Activated B cell treated with CpG ODN at 0.5 μM for 24 hours (primary cell): ENCODE data around the gene VARS1. TPM values are rescaled to one million over a fixed set of nuclear protein-coding genes. Genes with fewer than 3 reads are reported as not detected.

Experiments
- ATAC-seq: fragments of 200-7000 bp; cut with Tn5 transposase; one replicate; pipeline ENCODE4 v1.10.0; 2021; ENCODE audit warnings: low read depth, mild to moderate bottlenecking, moderate library complexity
- CTCF ChIA-PET: fragments of 350-600 bp; sonication (Branson Sonifier 250); formaldehyde crosslinking; loops from one replicate; lab custom pipeline; 2021; ENCODE audit warnings: antibody characterized with exemption; lab: Charles Lee
- POLR2A ChIA-PET: fragments of 350-600 bp; sonication (Branson Sonifier 250); formaldehyde crosslinking; loops from one replicate; lab custom pipeline; 2021; ENCODE audit warnings: antibody characterized with exemption; lab: Charles Lee
- DNase-seq: peaks from one replicate; pipeline ENCODE4 v3.0.0; 2022
- H3K27ac Mint-ChIP-seq: one replicate; pipeline ENCODE4 v1.8.0; 2020; ENCODE audit warnings: mixed read lengths
- H3K27me3 Mint-ChIP-seq: one replicate; pipeline ENCODE4 v1.8.0; 2021; ENCODE audit warnings: mixed read lengths
- H3K36me3 Mint-ChIP-seq: one replicate; pipeline ENCODE4 v1.8.0; 2021; ENCODE audit warnings: low read depth, mixed read lengths
- H3K4me1 Mint-ChIP-seq: one replicate; pipeline ENCODE4 v1.8.0; 2021; ENCODE audit warnings: mixed read lengths
- H3K4me3 Mint-ChIP-seq: one replicate; pipeline ENCODE4 v1.8.0; 2020; ENCODE audit warnings: mild to moderate bottlenecking, mixed read lengths
- H3K9me3 Mint-ChIP-seq: one replicate; pipeline ENCODE4 v1.8.0; 2020; ENCODE audit warnings: mixed read lengths
- intact Hi-C: fragments of 100-400 bp; cut with micrococcal nuclease; formaldehyde crosslinking; loops from one replicate; pipeline ENCODE4 v1.15.1; 2024
- total RNA-seq: library from RNA; stranded (reverse); gene quantifications from 2 replicates; pipeline ENCODE4 v1.2.3, GENCODE V29; 2022
- TF ChIP-seq, protein P1 (sequence below): fragments of 200-600 bp; IDR thresholded peaks from one replicate; pipeline ENCODE4 v1.8.0; 2022; ENCODE audit warnings: antibody characterized with exemption, mild to moderate bottlenecking

The VARS1 gene
- total RNA-seq, 1 donor from 2014 or later, result 140 TPM

DNA sequence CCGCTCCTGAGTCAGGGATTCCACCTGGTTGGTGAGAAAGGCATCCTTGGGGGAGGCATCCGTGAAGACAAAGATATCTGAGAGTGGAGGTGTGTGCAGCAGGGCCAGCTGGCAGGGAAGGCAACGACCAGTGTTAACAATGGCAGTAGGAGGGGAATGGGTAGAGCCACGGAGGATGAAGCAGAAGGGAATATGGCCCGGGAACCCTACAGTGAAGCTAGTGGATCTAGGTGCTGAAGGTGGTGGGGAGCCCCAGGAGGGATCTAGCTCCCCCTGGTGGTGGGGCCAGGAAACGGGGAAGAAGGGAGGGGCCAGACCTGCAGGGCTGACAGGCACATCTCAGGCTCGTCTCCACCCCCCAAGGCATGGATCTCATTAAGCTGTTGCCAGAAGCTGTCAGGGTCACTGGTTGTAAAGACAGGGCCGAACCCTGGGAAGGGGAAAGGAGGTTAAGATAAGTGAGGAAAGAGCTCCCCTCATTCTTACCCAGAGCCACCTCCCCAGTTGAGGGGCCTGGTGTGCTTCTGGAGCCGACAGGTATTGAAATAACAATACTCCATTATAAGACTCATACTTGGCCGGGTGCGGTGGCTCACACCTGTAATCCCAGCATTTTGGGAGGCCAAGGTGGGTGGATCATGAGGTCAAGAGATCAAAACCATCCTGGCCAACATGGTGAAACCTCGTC is 25.7 kb downstream of the VARS1 start:
- POLR2A ChIA-PET, result interaction anchor here (0.6 to 2.0 kb wide), 15 partner anchors 18 to 109 kb away, joined by 3 to 20 read pairs (median 5); partner anchors contain the start of genes ABHD16A, CLIC1, DDAH2 and HSPA1A
- DNase-seq (peak; percentile 76), ATAC-seq (peak; percentile 98)
- H3K9me3 Mint-ChIP-seq, result no peaks in the 10 kb centered on the region
- H3K36me3 Mint-ChIP-seq, result no peaks in the 10 kb centered on the region
- H3K4me1 Mint-ChIP-seq, result peaks cover 16% of the 10 kb centered on the region
- CTCF ChIA-PET, result interaction anchor here (0.5 to 2.7 kb wide), 21 partner anchors 8 to 219 kb away, joined by 3 to 49 read pairs (median 4); partner anchors contain the start of genes BAG6, CLIC1, DDAH2 and LY6G5C
- H3K27me3 Mint-ChIP-seq, result no peaks in the 10 kb centered on the region
- H3K27ac Mint-ChIP-seq, result no peak overlapping the region
- intact Hi-C loops, result loop anchor here (1.0 kb wide), 3 partner anchors 41 to 90 kb away; partner anchors contain the start of gene DDAH2
- no peak overlapping the region for H3K4me3 Mint-ChIP-seq
- TF ChIP-seq, protein P1, sequence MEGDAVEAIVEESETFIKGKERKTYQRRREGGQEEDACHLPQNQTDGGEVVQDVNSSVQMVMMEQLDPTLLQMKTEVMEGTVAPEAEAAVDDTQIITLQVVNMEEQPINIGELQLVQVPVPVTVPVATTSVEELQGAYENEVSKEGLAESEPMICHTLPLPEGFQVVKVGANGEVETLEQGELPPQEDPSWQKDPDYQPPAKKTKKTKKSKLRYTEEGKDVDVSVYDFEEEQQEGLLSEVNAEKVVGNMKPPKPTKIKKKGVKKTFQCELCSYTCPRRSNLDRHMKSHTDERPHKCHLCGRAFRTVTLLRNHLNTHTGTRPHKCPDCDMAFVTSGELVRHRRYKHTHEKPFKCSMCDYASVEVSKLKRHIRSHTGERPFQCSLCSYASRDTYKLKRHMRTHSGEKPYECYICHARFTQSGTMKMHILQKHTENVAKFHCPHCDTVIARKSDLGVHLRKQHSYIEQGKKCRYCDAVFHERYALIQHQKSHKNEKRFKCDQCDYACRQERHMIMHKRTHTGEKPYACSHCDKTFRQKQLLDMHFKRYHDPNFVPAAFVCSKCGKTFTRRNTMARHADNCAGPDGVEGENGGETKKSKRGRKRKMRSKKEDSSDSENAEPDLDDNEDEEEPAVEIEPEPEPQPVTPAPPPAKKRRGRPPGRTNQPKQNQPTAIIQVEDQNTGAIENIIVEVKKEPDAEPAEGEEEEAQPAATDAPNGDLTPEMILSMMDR, result no peak

DNA sequence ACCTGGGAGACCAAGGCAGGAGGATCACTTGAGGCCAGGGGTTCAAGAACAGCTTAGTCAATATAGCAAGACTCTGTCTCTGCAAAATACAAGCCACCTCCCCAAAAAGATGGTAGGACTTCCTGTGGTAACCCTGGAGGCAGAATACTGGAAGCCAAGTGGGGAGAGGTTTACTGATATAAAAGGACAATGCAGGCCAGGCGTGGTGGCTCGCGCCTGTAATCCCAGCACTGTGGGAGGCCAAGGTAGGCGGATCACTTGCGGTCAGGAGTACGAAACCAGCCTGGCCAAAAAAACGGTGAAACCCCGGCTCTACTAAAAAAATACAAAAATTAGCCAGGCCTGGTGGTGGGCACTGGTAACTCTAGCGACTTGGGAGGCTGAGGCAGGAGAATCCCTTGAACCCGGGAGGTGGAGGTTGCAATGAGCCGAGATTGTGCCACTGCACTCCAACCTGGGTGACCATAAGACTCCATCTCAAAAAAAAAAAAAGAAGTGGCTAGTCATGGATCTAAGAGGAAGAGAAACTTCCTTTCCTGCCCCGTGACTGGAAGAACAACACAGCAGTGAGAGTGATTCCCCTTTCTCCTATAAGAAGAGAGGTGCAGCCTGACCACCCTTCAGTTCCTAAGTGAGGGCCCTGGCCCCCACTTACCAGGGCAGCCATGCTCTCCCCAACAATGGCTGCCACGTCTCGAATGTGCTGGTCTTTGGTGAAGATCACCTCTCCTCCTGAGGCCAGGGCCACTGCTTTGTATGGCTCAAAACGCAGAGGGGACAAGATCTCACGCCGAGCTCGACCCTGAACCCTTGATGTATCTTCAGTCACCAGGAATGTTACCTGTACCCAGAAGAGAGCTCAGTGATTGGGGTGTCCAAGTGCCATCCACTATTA is 26.9 kb downstream of the VARS1 start:
- Mint-ChIP-seq H3K9me3 (no peaks in the 10 kb centered on the region), H3K4me3 (no peak overlapping the region), H3K27ac (no peak overlapping the region), H3K27me3 (no peaks in the 10 kb centered on the region), H3K4me1 (peaks cover 16% of the 10 kb centered on the region), H3K36me3 (peaks cover 5% of the 10 kb centered on the region)
- intact Hi-C loops, result loop anchor here (1.0 kb wide), 1 partner anchor 39 kb away; the partner anchor contains the start of gene DDAH2
- DNase-seq (no peak), ATAC-seq (no peak)
- CTCF ChIA-PET, result interaction anchor here (0.6 to 2.7 kb wide), 10 partner anchors 17 to 217 kb away, joined by 3 to 49 read pairs (median 5); partner anchors contain the start of genes DDAH2, LY6G5C, MPIG6B and MSH5
- POLR2A ChIA-PET, result interaction anchor here (0.6 to 1.8 kb wide), 4 partner anchors 31 to 62 kb away, joined by 6 to 20 read pairs (median 10); partner anchors contain the start of genes CLIC1 and DDAH2
- TF ChIP-seq, protein P1, result no peak

DNA sequence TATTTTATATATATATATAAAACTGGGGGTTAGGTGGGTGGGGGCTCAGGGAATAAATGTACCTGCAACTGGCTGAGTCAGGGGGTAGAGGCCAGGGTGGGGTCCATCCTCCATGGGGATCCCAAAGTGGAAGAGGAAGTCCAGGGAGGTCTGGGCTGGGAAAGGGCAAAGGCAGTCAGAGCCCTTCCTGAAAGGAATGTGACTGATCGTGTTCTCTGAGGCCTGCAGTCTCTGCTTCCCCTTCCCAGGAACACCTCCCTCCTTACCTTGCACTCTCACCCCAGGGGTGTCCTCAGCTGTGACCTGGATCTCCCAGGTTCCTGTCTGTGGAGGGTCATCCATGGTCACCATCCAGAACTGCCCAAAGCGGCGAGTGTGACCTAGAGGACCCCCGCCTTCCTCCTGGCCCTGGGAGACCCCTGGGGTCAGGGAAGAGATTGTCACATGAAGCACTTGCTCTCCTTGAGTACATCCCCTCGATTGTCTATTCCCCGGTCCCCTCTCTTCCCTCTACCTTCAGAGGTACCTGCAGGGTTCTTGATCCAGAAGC is 28.4 kb downstream of the VARS1 start:
- POLR2A ChIA-PET, result interaction anchor here (0.7 kb wide), 1 partner anchor 78 kb away, joined by 6 read pairs; no protein-coding TSS in a partner anchor
- Mint-ChIP-seq H3K27me3 (no peaks in the 10 kb centered on the region), H3K27ac (no peak overlapping the region), H3K9me3 (no peaks in the 10 kb centered on the region), H3K4me3 (no peak overlapping the region), H3K4me1 (peaks cover 9% of the 10 kb centered on the region), H3K36me3 (peaks cover 13% of the 10 kb centered on the region)
- TF ChIP-seq, protein P1, result no peak
- intact Hi-C loops, result no loop called here
- ATAC-seq (no peak), DNase-seq (no peak)
- CTCF ChIA-PET, result no interaction called here

DNA sequence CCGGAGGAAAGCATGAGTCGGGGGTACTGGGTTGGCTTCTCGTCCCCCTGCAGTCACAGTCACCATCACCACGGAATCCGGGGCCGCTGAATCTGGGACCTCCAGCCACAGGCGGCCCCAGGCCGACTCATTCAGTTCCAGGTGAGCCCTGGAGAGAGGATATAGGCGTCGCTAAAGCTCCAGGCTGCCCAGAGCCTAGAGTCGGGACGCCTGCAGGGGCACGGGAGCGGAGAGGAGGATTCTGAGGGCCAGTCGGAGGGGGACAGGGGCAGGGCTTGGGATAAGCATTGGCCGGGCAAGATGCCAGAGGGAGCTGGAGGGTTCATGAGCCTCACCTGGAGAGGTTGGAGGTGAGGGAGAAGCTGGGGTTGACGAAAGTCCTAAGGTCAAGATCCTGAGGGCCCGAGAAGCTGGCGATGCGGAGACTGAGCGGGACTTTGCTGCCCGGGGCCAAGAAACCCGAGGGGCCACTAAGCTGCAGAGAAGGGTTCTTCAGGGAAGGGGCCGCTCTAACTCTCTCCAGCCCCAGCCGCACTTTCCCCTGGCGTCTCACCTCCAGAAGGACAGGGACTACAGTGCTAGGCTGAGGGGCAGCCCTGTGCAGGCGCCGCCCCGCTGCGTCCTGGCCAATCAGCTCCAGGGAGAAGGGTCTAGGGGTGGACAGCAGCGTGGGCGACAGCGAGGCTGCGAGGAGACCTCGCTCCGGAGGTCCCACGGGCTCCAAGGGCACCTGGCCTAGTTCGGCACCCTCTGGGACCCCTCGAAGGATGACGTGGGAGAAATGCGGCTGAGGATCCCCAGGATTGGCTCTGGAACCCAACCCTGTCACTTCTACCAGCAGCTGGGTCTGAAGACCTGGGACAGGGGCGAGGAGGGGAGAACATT is 29.4 kb downstream of the VARS1 start:
- TF ChIP-seq, protein P1, result no peak
- ChIA-PET POLR2A (no interaction called here), CTCF (no interaction called here)
- ATAC-seq (no peak), DNase-seq (no peak)
- no peak overlapping the region for H3K27ac Mint-ChIP-seq
- no peaks in the 10 kb centered on the region for H3K27me3 Mint-ChIP-seq
- H3K4me3 Mint-ChIP-seq, result no peak overlapping the region
- H3K9me3 Mint-ChIP-seq, result no peaks in the 10 kb centered on the region
- H3K4me1 Mint-ChIP-seq, result peaks cover 6% of the 10 kb centered on the region
- H3K36me3 Mint-ChIP-seq, result peaks cover 20% of the 10 kb centered on the region
- intact Hi-C loops, result no loop called here
